ENCODE results near the gene TMEM209.

Gene TMEM209

DNA sequence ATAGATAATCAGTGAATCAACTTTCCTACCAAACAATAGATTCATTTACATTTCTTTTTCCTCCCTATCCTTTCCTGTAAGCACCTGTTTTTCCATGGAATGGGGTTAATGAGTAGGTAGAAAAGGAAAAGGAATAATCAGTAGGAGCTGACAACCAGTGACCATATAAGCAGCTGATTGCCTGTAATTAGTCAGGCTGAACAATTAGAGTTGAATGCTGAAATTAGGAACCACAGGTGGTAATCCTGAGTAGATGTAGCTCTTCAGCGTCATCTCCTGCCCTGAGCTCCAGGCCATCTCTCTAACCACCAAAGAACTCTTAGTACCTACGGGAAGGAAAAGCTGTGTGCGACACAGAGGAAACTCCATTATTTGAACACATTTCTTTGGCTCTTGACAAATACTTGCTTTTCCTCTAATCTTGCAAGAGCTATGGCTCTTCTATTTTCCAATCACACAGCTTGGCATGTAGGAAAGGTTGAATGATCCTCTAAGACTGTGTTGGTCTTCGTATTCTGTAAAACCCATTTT is 71.0 kb downstream of the TMEM209 start:
- H3K27ac ChIP-seq = no peak overlapping the region
- TF ChIP-seq CTCF (conservative IDR thresholded peaks at IDR 0.05) = no peak

DNA sequence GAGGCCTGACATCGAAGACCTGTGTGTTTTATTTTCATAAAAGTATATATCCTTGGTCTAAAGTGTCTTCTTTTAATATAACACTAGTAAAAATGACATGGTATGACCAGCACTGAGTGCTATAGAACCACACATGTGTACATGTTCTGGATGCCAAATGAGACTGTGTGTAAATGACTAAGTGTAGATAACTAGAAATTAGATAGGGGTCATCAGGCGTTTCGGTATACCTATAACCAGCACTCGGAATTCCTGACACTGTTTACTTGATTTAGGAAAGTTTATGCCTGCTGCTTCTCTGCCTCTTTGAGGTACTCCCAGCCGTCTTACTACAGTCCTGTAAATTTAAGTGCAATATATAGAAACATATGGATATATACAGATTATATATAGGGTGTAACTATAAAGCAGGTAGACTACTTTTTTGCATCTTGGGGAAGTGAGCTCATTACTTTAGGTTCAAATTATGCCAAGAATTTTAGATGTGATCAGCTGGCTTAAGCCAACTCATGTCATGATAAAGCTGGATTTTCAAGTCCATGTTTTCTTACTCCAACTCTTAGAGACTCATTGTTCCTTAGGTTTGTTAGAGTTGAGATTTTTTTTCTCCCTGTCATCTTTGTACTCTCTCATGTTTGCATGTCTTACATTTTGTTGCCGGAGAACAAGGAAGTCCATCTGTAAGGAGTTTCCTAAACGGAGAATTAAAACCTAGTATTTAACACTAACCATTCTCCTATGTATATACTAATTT is 72.0 kb downstream of the TMEM209 start:
- no peak for TF ChIP-seq CTCF (conservative IDR thresholded peaks at IDR 0.05)
- H3K27ac ChIP-seq = no peak overlapping the region

DNA sequence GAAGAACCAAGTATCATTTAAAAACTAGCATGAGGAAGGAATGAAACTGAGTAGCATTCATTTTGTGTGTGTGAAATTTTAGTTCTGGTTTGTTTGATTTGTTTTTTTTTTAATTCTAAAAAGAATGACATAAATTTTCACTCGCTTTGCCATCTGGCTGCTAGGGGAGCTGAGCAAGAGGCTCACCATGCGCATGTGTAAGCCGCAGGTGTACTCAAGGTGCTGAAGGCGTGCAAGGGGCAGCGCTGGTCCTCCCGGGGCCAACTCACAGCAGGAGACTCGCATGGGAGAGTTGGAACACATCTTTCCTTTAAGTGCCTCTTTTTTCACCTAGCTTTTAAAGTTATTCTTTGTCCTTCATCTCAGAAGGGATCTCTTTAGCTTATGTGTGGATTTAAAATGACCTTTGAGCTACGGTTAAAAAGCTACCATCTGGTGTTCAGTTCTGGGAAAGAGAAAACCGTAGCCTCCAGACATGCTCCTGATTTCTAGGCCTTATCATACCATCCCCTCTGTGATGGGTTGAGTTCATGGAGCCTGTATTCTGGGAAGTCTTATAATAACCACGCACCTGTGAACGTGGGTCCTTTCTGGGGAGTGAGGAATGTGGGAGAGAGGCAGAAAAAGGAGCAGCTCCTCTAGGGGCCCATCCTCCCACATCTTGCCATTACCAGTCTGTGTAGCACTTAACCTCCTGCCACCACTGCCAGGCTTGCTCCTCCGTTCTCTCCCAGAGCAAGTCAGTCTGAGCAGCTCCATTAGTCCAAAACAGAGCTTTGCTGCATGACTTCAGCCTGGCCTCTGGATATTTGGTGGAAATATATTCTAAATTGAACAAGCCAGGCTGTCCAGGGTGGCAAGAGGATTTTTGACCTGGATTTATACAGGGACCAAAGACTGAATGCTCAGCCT is 73.0 kb downstream of the TMEM209 start:
- no peak for TF ChIP-seq CTCF (conservative IDR thresholded peaks at IDR 0.05)
- no peak overlapping the region for H3K27ac ChIP-seq

- no peak for TF ChIP-seq CTCF (conservative IDR thresholded peaks at IDR 0.05)
- no peak overlapping the region for H3K27ac ChIP-seq
Observed at GRCh38 chr7:130131191-130131834, 73.9 kb downstream of the TMEM209 start.

DNA sequence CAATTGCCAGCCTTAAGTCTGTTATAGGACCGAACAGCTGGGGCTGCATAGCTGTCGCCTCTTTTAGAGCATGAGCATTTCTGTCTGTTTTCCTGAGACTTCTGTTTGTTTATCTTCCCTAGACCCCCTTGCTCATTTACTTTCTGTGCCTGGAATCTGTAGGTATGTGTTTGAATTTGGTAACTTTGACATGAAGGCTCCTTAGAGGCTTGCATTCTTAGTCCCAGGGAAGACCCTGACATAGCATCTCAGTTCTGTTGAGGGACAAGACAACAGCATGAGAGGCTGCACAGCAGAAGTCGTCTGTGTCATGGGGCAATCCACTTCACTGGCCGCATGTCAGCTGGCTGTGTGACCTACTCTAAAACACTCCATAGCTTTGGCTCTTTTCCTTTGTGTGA is 76.2 kb downstream of the TMEM209 start:
- H3K27ac ChIP-seq = no peak overlapping the region
- TF ChIP-seq CTCF (conservative IDR thresholded peaks at IDR 0.05) = no peak

- TF ChIP-seq CTCF (conservative IDR thresholded peaks at IDR 0.05) = no peak
- peak overlapping the region; percentile 18 for H3K27ac ChIP-seq
Observed at GRCh38 chr7:130127821-130128317, 77.3 kb downstream of the TMEM209 start.
